GM19395 (cell line): ENCODE data around the gene ICA1.

Experiments
- ATAC-seq: cut with Tn5 transposase; IDR thresholded peaks from one replicate; pipeline ENCODE4 v1.9.1; 2021; ENCODE audit warnings: mild to moderate bottlenecking, moderate library complexity; ENCODE audit not compliant: unreplicated experiment

ICA1 gene

GRCh38 chr7:8228766-8229674, 32.9 kb downstream of the ICA1 start:
- ATAC-seq: no peak

DNA sequence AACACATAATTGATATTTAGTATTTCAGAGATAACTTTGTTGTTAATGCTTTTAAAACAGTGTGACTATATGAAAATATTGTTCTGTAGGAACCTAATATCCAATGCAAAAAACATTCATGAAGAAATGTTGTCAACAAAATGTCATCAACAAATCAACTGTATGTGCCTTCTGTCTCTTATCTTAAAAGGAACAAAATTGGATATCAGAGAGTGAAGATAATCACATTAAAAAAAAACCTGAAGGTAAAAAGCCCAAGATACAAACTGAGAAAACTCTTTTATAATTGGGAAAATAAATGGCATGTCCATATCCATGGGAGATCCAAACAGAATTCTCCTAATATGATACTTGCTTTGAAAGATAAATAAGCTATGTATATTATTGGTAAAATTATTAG, 33.9 kb downstream of the ICA1 start:
- no peak for ATAC-seq

DNA sequence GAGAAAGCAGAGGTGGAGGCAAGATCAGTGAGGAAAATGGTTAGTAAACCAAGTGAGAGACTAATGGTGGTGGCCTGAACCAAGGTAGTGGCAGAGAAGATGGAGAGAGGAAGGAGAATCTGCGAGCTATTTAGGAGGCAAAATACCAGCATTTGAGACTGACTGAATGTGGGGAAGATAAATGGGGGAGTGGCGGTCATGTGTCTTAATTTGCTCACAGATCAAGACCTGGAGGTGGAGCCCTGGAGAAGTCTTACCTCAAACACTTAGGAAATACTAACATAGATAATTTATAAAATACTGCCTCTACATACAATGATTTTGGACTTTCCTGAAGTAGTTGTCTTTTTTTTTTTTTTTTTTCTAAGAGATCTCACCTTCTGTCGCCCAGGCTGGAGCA, 34.7 kb downstream of the ICA1 start:
- ATAC-seq: no peak

DNA sequence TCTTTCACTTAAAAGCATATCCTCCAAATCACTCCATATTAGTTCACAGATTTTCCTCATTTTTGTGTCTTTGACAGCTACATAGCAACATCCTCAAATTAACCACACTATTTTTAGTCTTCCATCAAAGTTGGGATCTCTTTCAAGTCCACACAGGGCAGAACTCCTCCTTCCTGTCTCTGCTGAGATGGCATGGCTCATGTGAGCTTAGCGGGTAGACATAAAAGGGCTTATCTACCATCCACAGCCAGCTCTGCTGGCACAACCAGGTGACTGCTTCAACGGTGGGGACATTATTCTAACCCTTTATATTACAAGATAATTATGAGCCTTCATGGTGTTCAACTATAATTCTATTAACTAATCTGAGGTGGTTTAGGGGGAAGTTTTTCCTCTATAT, 35.5 kb downstream of the ICA1 start:
- ATAC-seq: no peak

DNA sequence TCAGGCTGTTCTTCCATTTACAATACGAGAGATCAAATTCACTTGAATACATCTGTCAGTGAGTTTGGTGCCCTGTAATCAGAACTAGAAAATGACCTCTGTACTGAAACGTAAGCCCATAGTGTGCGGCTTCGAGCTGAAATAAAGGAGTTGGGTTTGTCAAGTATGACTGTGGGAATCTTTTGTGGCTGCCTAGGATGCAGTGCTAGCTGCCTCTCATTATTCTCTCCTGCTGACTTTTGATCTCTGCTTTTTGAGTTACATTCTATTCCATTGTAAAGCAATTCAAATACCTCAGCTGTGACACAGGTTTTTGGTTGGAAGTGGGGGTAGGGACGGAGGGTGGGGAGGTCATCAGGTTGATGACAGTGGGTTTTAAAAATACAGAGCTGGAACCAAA, 40.4 kb downstream of the ICA1 start:
- ATAC-seq: no peak

DNA sequence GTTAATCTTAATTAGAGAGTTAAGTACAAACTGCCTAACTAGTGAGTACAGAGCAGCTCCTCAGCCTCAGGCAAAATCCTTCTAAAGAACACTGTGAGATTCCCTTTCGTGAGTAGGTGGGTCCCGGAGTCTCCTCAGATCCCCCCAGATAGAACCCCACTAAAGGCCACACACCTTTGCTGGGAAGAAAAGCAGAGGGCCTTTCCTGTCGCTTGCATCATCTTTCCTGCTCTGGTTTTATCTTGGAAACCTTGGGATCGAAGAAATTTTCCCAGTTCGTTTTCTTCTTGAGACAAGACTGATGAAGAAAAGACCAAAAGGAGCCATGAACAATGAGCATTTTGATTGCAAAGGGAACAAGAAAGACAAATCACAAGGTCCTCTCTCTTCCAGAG, 40.9 kb downstream of the ICA1 start:
- ATAC-seq: no peak

DNA sequence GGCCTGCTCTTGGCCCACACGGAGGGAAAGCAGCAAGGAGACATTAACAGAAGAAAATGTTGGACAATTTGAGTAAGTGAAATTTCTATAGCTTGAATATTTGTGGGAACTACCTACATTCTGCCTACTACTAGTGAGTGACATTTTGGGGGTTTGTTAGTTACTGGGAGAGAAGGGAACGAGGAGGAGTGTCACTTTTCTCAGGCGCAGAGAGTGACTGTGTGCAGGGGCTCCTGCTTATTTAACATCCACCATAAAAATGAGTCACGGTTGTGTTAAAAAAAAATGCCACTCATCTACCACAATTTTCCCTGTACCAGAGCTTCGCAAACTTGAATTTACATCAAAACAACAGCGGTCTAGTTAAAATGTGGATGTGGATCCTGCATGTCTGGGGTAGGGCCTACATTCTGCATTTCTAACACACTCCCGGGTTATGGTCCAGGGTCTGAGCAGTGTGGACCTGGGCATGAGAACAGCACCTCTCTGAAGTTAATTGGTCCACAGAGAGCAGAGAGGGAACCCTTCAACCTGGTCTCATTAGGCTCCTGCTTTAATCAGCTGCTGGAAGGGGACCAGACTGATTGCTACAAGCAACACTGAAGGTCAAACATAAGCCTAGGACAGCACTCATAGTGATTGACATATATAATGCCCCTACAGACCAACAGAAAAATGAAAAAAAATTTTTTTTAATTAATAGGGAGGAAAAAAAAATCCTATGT, 41.4 kb downstream of the ICA1 start:
- no peak for ATAC-seq

DNA sequence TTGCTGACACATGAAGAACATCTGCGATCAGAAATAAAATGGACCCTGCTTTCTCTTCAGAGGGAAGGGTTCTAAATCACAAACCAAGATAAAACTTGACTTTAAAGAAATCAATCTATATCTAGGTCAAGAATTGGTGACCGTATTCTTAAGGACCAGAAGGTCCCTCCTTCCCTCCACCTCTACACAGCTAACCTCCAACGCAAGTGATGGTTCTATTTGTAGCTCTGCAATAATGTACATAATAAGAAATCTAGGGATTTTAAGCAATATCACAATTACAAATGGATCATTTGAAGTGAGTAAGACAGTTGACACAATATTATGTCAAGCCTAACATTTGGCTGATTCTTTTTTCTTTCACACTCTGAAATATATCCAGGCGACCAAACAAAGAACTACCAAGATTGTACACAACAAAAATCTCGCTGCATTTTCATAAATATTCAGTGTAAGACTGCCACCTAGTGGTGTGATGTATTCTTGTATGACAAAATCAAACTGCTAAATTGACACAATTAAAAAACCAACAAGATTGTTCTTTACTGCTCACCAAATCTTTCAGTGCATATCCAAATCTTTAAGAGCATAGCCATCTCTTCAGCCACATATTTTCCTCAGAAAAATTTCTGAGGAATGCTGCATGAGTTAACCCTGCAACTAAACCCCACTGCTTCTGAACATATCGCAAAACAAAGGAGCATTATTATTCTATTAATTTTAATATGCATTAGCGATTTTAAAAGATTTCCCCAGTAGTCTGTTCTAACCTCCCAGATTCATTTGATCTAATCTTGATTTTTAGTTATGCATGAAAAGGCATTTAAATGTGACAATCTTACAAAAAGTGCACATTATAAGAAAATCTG, 44.5 kb downstream of the ICA1 start:
- ATAC-seq: no peak

GRCh38 chr7:8216334-8216690, 45.7 kb downstream of the ICA1 start:
- ATAC-seq: no peak

GRCh38 chr7:8215648-8216333, 46.2 kb downstream of the ICA1 start:
- ATAC-seq: no peak

- ATAC-seq: no peak
Observed at GRCh38 chr7:8214244-8214824, 47.6 kb downstream of the ICA1 start.

- ATAC-seq: no peak
Observed at GRCh38 chr7:8213381-8213780, 48.6 kb downstream of the ICA1 start.

- ATAC-seq: no peak
Observed at GRCh38 chr7:8212638-8213037, 49.3 kb downstream of the ICA1 start.

GRCh38 chr7:8211725-8212096, 50.3 kb downstream of the ICA1 start:
- ATAC-seq: no peak

DNA sequence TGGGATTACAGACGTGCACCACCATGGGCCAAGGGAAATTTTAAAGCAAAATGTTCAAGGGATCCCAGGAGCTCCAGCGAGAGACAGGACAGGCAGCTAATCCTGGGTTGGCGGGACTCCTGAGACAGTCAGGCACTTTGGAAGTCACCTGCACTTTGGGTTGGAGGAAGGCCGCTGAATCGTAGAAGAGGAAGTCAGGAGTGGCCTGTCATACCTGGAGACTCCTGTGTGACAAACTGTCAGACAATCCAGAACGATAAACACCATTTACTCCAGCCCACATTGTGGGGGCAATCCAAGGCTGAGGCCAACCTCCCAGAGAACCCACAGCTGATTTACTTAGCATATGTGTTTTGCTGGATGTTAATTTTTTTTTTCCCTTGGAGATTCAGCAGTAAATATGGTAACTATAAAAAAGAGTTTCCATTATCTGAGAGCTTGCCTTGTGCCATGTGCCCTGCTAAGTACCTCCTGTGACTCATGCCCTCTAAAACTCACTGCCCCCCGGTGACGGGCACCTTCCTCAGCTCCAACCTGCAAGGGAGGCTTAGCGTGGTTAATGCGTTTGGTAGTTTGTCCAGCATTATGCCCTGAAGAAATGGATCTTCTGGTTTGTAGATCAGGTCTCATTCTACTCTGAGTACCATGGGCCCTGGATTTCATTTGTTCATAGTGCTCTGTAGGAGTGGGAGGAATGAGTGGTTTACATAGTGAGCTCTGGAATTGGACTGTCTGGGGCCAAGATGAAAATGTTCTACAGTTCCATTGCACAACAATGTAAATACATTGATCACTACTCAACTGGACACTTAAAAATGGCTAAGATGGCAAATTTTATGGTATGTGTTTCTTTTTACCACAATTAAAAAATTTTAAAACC, 50.9 kb downstream of the ICA1 start:
- ATAC-seq: no peak

DNA sequence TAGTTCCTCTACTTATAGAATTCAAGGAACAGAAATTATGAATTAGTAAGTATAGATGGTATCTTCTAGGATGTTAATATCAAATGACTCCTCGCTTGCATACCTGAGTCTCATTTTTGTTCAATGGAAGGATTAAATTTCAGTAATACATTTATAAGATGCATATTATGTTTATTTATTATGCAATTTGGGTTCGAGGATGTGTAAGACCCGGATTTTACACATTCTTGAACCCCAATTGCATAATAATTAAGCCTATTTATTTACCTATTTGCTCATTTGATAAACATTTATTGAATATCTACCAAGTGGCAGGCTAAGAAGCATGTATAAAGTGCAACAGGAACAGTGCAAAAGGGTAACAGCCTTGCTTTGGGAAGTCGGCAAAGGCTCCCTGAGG, 52.6 kb downstream of the ICA1 start:
- no peak for ATAC-seq

DNA sequence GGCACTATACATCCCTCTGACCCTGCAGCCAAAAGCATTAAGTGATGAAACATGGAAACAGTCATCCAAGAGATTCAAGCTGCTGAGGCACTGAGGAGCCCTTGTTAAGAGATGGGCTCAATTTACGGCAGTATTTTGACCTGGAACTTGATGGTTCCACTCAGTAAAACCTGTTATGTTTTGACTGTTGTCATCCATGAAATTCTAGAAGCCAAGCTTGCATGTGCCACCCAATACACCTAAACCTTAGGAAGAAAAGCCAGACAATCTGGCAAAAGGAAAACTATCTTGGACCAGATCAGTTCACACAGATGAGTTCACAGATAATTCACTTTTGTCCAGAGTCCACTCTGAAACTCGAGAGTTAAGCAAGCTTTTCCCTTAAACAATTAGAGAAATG, 53.2 kb downstream of the ICA1 start:
- ATAC-seq: no peak

DNA sequence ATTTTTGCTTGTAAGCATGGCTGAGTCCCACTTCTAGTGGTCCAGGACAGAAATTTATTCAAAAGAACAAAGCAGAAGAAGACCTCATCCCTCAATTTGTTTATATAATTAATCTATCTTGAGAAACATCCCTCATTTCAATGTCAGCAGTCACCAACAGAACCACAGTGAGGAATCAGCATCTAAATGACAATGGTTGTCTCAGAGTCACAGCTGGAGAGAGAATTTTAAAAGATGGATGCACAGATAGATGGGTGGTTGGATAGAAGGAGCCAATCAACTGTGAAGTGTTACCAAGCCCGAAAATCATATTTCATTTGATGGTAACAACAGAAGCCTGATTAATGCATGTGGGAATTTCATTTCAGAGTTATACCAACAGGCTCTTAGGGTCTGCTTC, 55.0 kb downstream of the ICA1 start:
- ATAC-seq: no peak

GRCh38 chr7:8205537-8205936, 56.4 kb downstream of the ICA1 start:
- ATAC-seq: no peak

DNA sequence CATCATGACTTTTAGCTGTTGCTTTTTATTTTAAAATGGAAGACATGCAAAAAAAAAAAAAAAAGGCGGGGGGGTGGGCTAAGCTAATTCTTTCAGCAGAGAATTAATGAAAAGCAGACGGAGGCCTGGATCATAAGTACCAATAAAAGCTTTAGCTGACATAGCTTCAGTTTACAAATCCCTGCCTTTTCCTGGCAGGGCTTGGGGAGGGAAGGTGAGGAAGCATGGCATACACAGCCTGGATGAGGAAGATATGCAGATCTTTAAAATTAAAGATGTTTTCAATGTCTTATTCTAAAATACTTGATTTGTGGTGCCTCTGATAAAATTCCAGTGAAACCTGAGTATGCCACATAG, 57.0 kb downstream of the ICA1 start:
- no peak for ATAC-seq
